T-helper 2 cell treated with Interferon-gamma antibody and Interleukin-4, amounts not matched to agents 5 μg/mL and 100 μg/mL, for 36 hours (primary cell): Measurements from ENCODE around the gene PCSK6.
"Not testable (repeated sequence)": the region's sequence is repeated elsewhere in the genome, so short reads cannot be mapped to it uniquely, and the experiment has no call there.

Source experiments
- DNase-seq: peaks from one replicate; pipeline ENCODE4 v3.0.0; 2021; ENCODE audit warnings: low spot score
- H3K27ac Mint-ChIP-seq: one replicate; pipeline ENCODE4 v1.8.0; 2021; ENCODE audit warnings: mild to moderate bottlenecking, mixed read lengths
- H3K27me3 Mint-ChIP-seq: one replicate; pipeline ENCODE4 v1.8.0; 2021; ENCODE audit warnings: low read depth, mixed read lengths
- H3K36me3 Mint-ChIP-seq: one replicate; pipeline ENCODE4 v1.8.0; 2021; ENCODE audit warnings: low read depth, mixed read lengths
- H3K4me1 Mint-ChIP-seq: one replicate; pipeline ENCODE4 v1.8.0; 2021; ENCODE audit warnings: low read depth, mixed read lengths
- H3K4me3 Mint-ChIP-seq: one replicate; pipeline ENCODE4 v1.8.0; 2022; ENCODE audit warnings: mild to moderate bottlenecking, moderate library complexity, mixed read lengths
- H3K9me3 Mint-ChIP-seq: one replicate; pipeline ENCODE4 v1.8.0; 2021; ENCODE audit warnings: mixed read lengths

Gene PCSK6

GRCh38 chr15:101406526-101407195, 82.8 kb downstream of the PCSK6 start:
- Mint-ChIP-seq H3K4me1 (no peaks in the 10 kb centered on the region), H3K27ac (no peak overlapping the region), H3K4me3 (no peak overlapping the region), H3K36me3 (no peaks in the 10 kb centered on the region), H3K27me3 (no peaks in the 10 kb centered on the region), H3K9me3 (no peaks in the 10 kb centered on the region)
- DNase-seq: no peak

DNA sequence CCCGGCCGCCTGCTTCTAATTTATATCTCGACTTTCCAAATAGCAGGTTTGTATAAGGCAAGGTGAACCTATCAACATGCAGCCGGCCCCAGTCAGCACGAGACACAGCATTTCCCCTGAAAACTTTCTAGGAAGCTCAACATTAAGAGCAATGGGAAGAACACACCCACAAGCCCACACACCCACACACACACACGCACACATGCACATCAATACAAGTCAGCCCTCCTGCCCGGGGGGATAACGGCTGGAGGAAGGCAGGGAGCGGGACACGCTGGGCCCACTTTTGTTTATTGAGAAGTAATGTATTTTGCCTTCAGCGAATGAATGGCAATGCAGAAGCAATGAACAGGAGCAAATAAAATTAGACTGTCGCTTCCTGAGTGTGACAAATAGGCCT, 83.5 kb downstream of the PCSK6 start:
- Mint-ChIP-seq H3K27ac (no peak overlapping the region), H3K4me1 (no peaks in the 10 kb centered on the region), H3K9me3 (no peaks in the 10 kb centered on the region), H3K4me3 (no peak overlapping the region), H3K27me3 (no peaks in the 10 kb centered on the region), H3K36me3 (no peaks in the 10 kb centered on the region)
- no peak for DNase-seq

GRCh38 chr15:101404245-101404644, 85.3 kb downstream of the PCSK6 start:
- Mint-ChIP-seq H3K4me3 (no peak overlapping the region), H3K27me3 (no peaks in the 10 kb centered on the region)

DNA sequence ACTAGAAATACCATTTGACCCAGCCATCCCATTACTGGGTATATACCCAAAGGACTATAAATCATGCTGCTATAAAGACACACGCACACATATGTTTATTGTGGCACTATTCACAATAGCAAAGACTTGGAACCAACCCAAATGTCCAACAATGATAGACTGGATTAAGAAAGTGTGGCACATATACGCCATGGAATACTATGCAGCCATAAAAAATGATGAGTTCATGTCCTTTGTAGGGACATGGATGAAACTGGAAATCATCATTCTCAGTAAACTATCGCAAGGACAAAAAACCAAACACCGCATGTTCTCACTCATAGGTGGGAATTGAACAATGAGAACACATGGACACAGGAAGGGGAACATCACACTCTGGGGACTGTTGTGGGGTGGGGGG, 86.6 kb downstream of the PCSK6 start:
- H3K9me3 Mint-ChIP-seq, H3K4me1 Mint-ChIP-seq, H3K36me3 Mint-ChIP-seq, H3K27ac Mint-ChIP-seq, DNase-seq, H3K27me3 Mint-ChIP-seq, H3K4me3 Mint-ChIP-seq: not testable (repeated sequence)

More at GRCh38 chr15:101404245-101404644, 85.3 kb downstream of the PCSK6 start:
- DNase-seq: no peak
- Mint-ChIP-seq H3K9me3 (no peaks in the 10 kb centered on the region), H3K4me1 (no peaks in the 10 kb centered on the region), H3K27ac (no peak overlapping the region), H3K36me3 (no peaks in the 10 kb centered on the region)

GRCh38 chr15:101401286-101401685, 88.2 kb downstream of the PCSK6 start:
- Mint-ChIP-seq H3K4me1 (no peaks in the 10 kb centered on the region), H3K27me3 (peaks cover 3% of the 10 kb centered on the region), H3K9me3 (no peaks in the 10 kb centered on the region), H3K27ac (no peak overlapping the region), H3K4me3 (no peak overlapping the region), H3K36me3 (no peaks in the 10 kb centered on the region)
- DNase-seq: no peak

DNA sequence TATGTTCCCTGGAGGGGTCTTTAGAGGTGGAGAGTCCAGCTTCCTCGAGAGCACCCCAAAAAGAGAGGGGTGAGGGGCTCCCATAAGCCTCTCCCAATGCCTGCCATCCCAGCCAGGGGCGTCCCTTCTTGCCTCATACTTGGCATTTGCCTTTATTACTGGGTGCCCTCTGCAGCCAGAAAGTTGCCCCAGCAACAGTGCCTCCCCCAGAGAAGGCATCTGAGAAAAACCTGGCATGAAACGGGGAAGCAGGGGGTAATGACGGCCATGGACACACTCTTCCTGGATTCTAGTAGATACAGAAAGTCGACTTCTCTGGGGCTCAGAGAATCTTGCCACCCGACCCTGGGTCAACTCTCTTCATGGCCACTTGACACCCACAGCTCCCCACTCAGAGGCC, 90.1 kb downstream of the PCSK6 start:
- no peaks in the 10 kb centered on the region for H3K36me3 Mint-ChIP-seq
- no peak for DNase-seq
- no peaks in the 10 kb centered on the region for H3K9me3 Mint-ChIP-seq
- H3K27me3 Mint-ChIP-seq: peaks cover 9% of the 10 kb centered on the region
- H3K27ac Mint-ChIP-seq: no peak overlapping the region
- no peaks in the 10 kb centered on the region for H3K4me1 Mint-ChIP-seq
- H3K4me3 Mint-ChIP-seq: no peak overlapping the region

DNA sequence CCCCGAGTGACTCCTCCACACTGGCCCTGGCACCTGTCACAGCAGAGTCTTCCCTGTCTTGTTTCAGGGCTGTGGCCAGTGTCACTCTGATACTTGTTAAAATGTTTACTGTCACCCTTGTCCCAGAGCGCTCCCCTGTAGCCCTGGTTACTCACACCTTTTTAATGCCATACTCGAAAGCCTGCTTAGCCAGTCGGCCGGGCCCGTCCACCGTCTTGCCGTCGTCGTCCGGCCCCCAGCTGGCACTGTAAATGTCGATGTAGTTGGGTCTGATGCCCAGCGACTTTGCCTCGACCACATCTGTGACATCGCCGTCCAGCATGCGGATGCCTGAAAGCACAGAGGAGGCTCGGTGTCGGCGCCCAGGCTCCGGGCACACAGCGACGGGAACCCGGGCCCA, 91.3 kb downstream of the PCSK6 start:
- Mint-ChIP-seq H3K27me3 (peaks cover 9% of the 10 kb centered on the region), H3K4me3 (no peak overlapping the region), H3K27ac (no peak overlapping the region), H3K9me3 (no peaks in the 10 kb centered on the region), H3K36me3 (no peaks in the 10 kb centered on the region), H3K4me1 (no peaks in the 10 kb centered on the region)
- no peak for DNase-seq

DNA sequence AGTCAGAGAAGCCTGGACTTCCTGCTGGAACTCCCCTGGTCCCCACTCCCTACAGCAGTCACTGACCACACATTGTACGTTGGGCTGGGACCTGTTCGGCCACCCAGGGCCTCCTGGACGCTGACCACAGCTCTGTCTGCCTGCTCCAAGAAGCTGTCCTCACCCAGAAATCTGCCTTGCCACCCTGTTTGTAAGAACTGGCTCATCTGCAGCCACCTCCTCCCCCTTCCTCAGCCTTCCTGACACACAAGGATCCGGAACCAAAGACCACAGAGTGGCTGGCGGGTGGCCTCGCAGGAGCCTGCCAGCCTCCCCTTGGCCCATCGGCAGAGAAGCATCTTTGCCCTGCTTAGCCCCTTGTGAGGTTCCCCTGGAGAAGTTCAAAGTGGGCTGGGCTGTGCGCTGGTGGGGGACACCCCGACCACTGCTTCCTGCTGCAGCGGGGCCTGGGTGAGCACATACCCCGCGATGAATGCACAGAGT, 91.9 kb downstream of the PCSK6 start:
- H3K36me3 Mint-ChIP-seq: no peaks in the 10 kb centered on the region
- no peaks in the 10 kb centered on the region for H3K4me1 Mint-ChIP-seq
- peaks cover 9% of the 10 kb centered on the region for H3K27me3 Mint-ChIP-seq
- no peaks in the 10 kb centered on the region for H3K9me3 Mint-ChIP-seq
- no peak for DNase-seq
- no peak overlapping the region for H3K4me3 Mint-ChIP-seq
- H3K27ac Mint-ChIP-seq: no peak overlapping the region

DNA sequence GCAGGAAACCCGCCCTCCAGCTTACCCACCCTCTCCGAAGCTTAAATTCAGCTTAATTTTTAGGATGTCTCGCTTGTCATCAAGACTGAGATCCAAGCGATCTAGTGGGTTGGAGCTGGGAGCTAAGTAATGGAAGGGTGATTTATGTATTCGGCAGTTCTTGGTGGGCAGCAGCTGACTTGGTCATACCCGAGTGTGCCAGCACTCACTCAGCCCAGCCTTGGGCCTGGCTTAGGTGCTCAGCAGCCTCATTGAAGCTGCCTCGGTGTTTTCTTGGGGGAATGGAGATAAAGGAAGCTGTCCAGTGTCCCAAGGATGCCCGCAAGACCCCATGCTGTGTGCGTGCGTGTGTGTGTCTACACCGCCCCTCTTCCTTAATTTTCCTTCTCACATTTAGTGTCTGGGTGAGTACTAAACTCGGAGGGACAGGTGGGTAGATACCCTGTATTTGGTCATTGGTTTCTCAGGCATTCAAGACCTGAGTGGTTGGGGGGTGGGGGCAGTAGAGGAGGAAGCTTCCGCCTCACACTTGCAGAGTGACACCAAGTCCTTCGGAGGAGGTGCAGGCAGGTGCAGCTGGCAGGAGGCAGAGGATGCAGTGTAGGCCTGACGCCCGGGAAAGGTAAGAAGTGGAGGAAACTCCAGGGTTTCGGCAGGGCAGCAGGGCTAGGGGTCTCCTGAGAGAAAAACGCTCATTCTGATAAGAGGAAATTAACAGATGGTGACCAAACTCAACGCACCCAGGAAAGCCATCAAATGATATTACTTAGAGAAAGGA, 92.8 kb downstream of the PCSK6 start:
- Mint-ChIP-seq H3K27me3 (peaks cover 9% of the 10 kb centered on the region), H3K9me3 (no peaks in the 10 kb centered on the region), H3K4me1 (no peaks in the 10 kb centered on the region), H3K4me3 (no peak overlapping the region), H3K27ac (no peak overlapping the region), H3K36me3 (no peaks in the 10 kb centered on the region)
- DNase-seq: no peak

- H3K36me3 Mint-ChIP-seq: no peaks in the 10 kb centered on the region
- H3K27me3 Mint-ChIP-seq: peaks cover 9% of the 10 kb centered on the region
- H3K9me3 Mint-ChIP-seq: no peaks in the 10 kb centered on the region
- H3K27ac Mint-ChIP-seq: no peak overlapping the region
- no peak for DNase-seq
- H3K4me1 Mint-ChIP-seq: no peaks in the 10 kb centered on the region
- H3K4me3 Mint-ChIP-seq: no peak overlapping the region
Measured at GRCh38 chr15:101394654-101395053, 94.9 kb downstream of the PCSK6 start.

GRCh38 chr15:101394056-101394630, 95.4 kb downstream of the PCSK6 start:
- Mint-ChIP-seq H3K4me1 (no peaks in the 10 kb centered on the region), H3K27me3 (peaks cover 9% of the 10 kb centered on the region), H3K4me3 (no peak overlapping the region), H3K9me3 (no peaks in the 10 kb centered on the region), H3K36me3 (no peaks in the 10 kb centered on the region), H3K27ac (no peak overlapping the region)
- DNase-seq: no peak

DNA sequence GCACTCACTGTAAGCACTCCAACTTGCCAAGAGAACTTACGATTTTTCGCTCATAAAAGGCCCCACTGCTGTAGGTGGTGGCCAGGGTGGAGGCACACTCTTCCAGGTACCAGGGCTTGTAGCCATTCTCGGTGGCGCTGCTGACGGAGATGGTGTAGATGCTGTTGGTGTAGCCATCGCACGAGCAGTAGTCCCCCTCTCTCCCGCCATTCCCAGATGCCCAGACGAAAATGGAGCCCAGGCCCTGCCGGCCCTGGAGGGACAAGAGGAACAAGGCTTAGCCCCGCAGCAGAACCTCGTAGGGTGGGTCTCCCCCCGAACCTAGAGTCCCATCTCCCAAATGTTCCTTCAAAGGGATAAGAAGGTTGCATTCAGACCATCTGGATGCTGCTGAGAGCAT, 96.3 kb downstream of the PCSK6 start:
- Mint-ChIP-seq H3K27ac (no peak overlapping the region), H3K9me3 (no peaks in the 10 kb centered on the region), H3K4me3 (no peak overlapping the region), H3K27me3 (peaks cover 9% of the 10 kb centered on the region), H3K4me1 (no peaks in the 10 kb centered on the region), H3K36me3 (no peaks in the 10 kb centered on the region)
- DNase-seq: no peak

- Mint-ChIP-seq H3K36me3 (no peaks in the 10 kb centered on the region), H3K27me3 (peaks cover 7% of the 10 kb centered on the region), H3K9me3 (no peaks in the 10 kb centered on the region), H3K4me1 (no peaks in the 10 kb centered on the region), H3K27ac (no peak overlapping the region), H3K4me3 (no peak overlapping the region)
- no peak for DNase-seq
Measured at GRCh38 chr15:101391981-101392640, 97.4 kb downstream of the PCSK6 start.

DNA sequence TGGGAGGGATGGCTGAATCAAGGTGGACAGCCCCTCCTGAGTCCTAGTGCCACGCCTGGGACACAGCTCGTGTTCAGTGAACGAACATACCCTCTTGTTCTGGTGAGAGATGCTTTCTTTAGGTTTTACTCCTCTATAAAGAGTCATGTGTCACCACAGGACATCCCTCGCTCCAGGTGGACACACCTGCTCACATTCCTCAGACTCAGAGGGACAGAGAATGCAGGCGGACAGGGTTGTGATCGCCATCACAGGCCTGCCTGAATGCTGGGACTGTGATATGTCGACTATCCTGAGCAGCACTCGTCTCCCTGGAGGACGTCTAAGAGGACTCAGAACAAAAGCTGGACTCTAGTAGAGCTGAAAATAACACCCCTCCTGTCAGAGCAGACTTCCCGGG, 98.1 kb downstream of the PCSK6 start:
- H3K27me3 Mint-ChIP-seq: peaks cover 7% of the 10 kb centered on the region
- no peak for DNase-seq
- H3K4me1 Mint-ChIP-seq: no peaks in the 10 kb centered on the region
- no peaks in the 10 kb centered on the region for H3K36me3 Mint-ChIP-seq
- H3K27ac Mint-ChIP-seq: no peak overlapping the region
- no peak overlapping the region for H3K4me3 Mint-ChIP-seq
- no peaks in the 10 kb centered on the region for H3K9me3 Mint-ChIP-seq
